HCT116 (cell line): Measurements from ENCODE around the gene UXS1. TPM values are rescaled to one million over a fixed set of nuclear protein-coding genes. Genes with fewer than 3 reads are reported as not detected.
A peak's percentile ranks its signal among the peaks of the same experiment; 100 is the strongest.

Source experiments
- ATAC-seq: fragments of 200-7000 bp; cut with Tn5 transposase; 2 replicates; pipeline ENCODE4 v1.9.1; 2020; ENCODE audit warnings: mild to moderate bottlenecking, moderate library complexity
- BruUV-seq: library from RNA; stranded (reverse); fragments of 400-500 nt; replicated peaks from 2 replicates; lab custom pipeline; 2021; lab: Mats Ljungman, UMichigan
- CTCF ChIA-PET: fragments of 300-600 bp; sonication (Branson Sonifier 250); formaldehyde crosslinking; loops from one replicate; lab custom pipeline; 2021; ENCODE audit warnings: antibody characterized with exemption; lab: Charles Lee
- POLR2A ChIA-PET: fragments of 300-600, 350-600 bp; sonication (Branson Sonifier 250); formaldehyde crosslinking; loops from one replicate; lab custom pipeline; 2021; ENCODE audit warnings: antibody characterized with exemption; lab: Charles Lee
- RAD21 ChIA-PET, 2 experiments: fragments of 300-600 bp; sonication (Branson Sonifier 250); formaldehyde crosslinking; loops; one replicate each; lab custom pipeline; 2023; ENCODE audit warnings: low total read pairs in 2 of 2; ENCODE audit not compliant: uncharacterized antibody in 2 of 2, unreplicated experiment in 2 of 2, low non-redundant PET in 1 of 2; lab: Charles Lee
- DNase-seq: peaks from one replicate; pipeline ENCODE4 v3.0.0-alpha.2; 2010; ENCODE audit warnings: low read depth, low spot score
- H2AFZ ChIP-seq: fragments of 200-600 bp; shearing (Covaris generic), sonication (generic); 2 replicates; pipeline ENCODE4 v1.6.1; 2017; ENCODE audit warnings: low read depth, mixed run types, mixed read lengths, antibody characterized with exemption, low read length; ENCODE audit not compliant: poor library complexity, severe bottlenecking
- H3K27ac ChIP-seq: 2 replicates; pipeline ENCODE4 v1.5.1; 2012; ENCODE audit warnings: low read depth, low read length
- H3K27me3 ChIP-seq: fragments of 200-600 bp; sonication (generic); 2 replicates; pipeline ENCODE4 v1.6.1; 2016; ENCODE audit warnings: mixed run types, low read length, mixed read lengths; ENCODE audit not compliant: insufficient read depth
- H3K36me3 ChIP-seq, 2 experiments: fragments of 200-500 bp in 1 of 2; fragments of 200-600 bp in 1 of 2; sonication (Bioruptor generic) in 1 of 2; sonication (generic) in 1 of 2; 2 replicates each; pipeline versions ENCODE4 v1.5.1 to v1.6.1; 2014 to 2016; ENCODE audit warnings: low read length in 2 of 2, inconsistent platforms in 1 of 2, mixed read lengths in 1 of 2, mixed run types in 1 of 2; ENCODE audit not compliant: insufficient read depth in 2 of 2, control insufficient read depth in 1 of 2
- H3K4me1 ChIP-seq, 2 experiments: fragments of 200-600 bp in 1 of 2; sonication (generic) in 1 of 2; 2 replicates each; pipeline versions ENCODE4 v1.5.1 to v1.6.1; 2012 to 2017; ENCODE audit warnings: low read length in 2 of 2, inconsistent platforms in 1 of 2, mild to moderate bottlenecking in 1 of 2, mixed read lengths in 1 of 2, mixed run types in 1 of 2, moderate library complexity in 1 of 2; ENCODE audit not compliant: insufficient read depth in 2 of 2, control insufficient read depth in 1 of 2
- H3K4me2 ChIP-seq: fragments of 200-600 bp; sonication (generic); 2 replicates; pipeline ENCODE4 v1.6.1; 2017; ENCODE audit warnings: mixed run types, low read length, mixed read lengths
- H3K4me3 ChIP-seq, 2 experiments: fragments of 200-600 bp in 1 of 2; sonication (generic) in 1 of 2; replicated peaks in 1 of 2; 2 replicates each; pipeline ENCODE4 v1.5.1; 2011 to 2016; ENCODE audit warnings: low read length in 2 of 2, control low read depth in 1 of 2, low read depth in 1 of 2, mild to moderate bottlenecking in 1 of 2, mixed read lengths in 1 of 2, mixed run types in 1 of 2
- H3K79me2 ChIP-seq: fragments of 200-600 bp; sonication (generic); 2 replicates; pipeline ENCODE4 v1.6.1; 2017; ENCODE audit warnings: mild to moderate bottlenecking, mixed run types, low read length, moderate library complexity, mixed read lengths; ENCODE audit not compliant: insufficient read depth
- H3K9ac ChIP-seq: fragments of 200-600 bp; sonication (generic); 2 replicates; pipeline ENCODE4 v1.6.1; 2016; ENCODE audit warnings: low read length, mixed read lengths
- H3K9me2 ChIP-seq: fragments of 200-600 bp; sonication (generic), shearing (Covaris generic); 2 replicates; pipeline ENCODE4 v1.6.1; 2017; ENCODE audit warnings: mixed run types, mild to moderate bottlenecking, moderate library complexity; ENCODE audit not compliant: insufficient read depth
- H3K9me3 ChIP-seq, 2 experiments: fragments of 200-500 bp in 1 of 2; fragments of 200-600 bp in 1 of 2; sonication (Bioruptor generic) in 1 of 2; sonication (generic) in 1 of 2; 2 replicates each; pipeline ENCODE4 v1.6.1; 2014 to 2017; ENCODE audit warnings: low read length in 2 of 2, mixed read lengths in 2 of 2, inconsistent platforms in 1 of 2, low read depth in 1 of 2, mild to moderate bottlenecking in 1 of 2, mixed run types in 1 of 2, moderate library complexity in 1 of 2; ENCODE audit not compliant: control insufficient read depth in 1 of 2, insufficient read depth in 1 of 2
- H4K20me1 ChIP-seq: fragments of 200-600 bp; sonication (generic), shearing (Covaris generic); 2 replicates; pipeline ENCODE4 v1.6.1; 2017; ENCODE audit warnings: mixed run types, mild to moderate bottlenecking, moderate library complexity; ENCODE audit not compliant: insufficient read depth
- CTCF ChIP-seq, 3 experiments: fragments of 200-600 bp in 1 of 3; sonication (generic) in 1 of 3; IDR thresholded peaks in 2 of 3; conservative IDR thresholded peaks in 1 of 3; 2 replicates each; pipeline ENCODE4 v1.5.1; 2012 to 2017; ENCODE audit warnings: low read depth in 2 of 3, low read length in 2 of 3, antibody characterized with exemption in 1 of 3, borderline replicate concordance in 1 of 3, control low read depth in 1 of 3, mild to moderate bottlenecking in 1 of 3, mixed read lengths in 1 of 3, mixed run types in 1 of 3, moderate library complexity in 1 of 3; ENCODE audit not compliant: insufficient read depth in 1 of 3
- EZH2 ChIP-seq: fragments of 200-600 bp; sonication (generic); IDR thresholded peaks from 2 replicates; pipeline ENCODE4 v1.6.1; 2017; ENCODE audit warnings: antibody characterized with exemption, mixed run types
- FOSL1 ChIP-seq: IDR thresholded peaks from 2 replicates; pipeline ENCODE4 v1.6.1; 2012; ENCODE audit warnings: low read depth
- JUND ChIP-seq: IDR thresholded peaks from 2 replicates; pipeline ENCODE4 v1.6.1; 2012
- POLR2AphosphoS5 ChIP-seq: IDR thresholded peaks from 2 replicates; pipeline ENCODE4 v1.6.1; 2011; ENCODE audit warnings: mild to moderate bottlenecking, low read depth, low read length, moderate library complexity
- RAD21 ChIP-seq: IDR thresholded peaks from 2 replicates; pipeline ENCODE4 v1.6.1; 2012; ENCODE audit warnings: low read depth, mild to moderate bottlenecking
- SIN3A ChIP-seq: IDR thresholded peaks from 2 replicates; pipeline ENCODE4 v1.6.1; 2012; ENCODE audit warnings: low read depth
- SRF ChIP-seq: IDR thresholded peaks from 2 replicates; pipeline ENCODE4 v1.6.1; 2012; ENCODE audit warnings: low read depth
- ZFX ChIP-seq: fragments of 450-650 bp; IDR thresholded peaks from 2 replicates; pipeline ENCODE4 v1.6.1; 2017
- intact Hi-C: fragments of 100-400 bp; cut with micrococcal nuclease; formaldehyde crosslinking; loops from 2 replicates; pipeline ENCODE4 v1.10.0; 2022
- total RNA-seq: library from RNA; stranded (reverse); gene quantifications from one replicate; pipeline ENCODE4 v1.2.1, GENCODE V29; 2021; ENCODE audit not compliant: unreplicated experiment

UXS1 gene
- total RNA-seq, 1 experiment from 2014 or later: 45.7 TPM

GRCh38 chr2:106108791-106109190 lies 85.3 kb downstream of the UXS1 start:
- H4K20me1 ChIP-seq: no peaks in the 10 kb centered on the region
- no peaks in the 10 kb centered on the region for H3K9me2 ChIP-seq
- H3K4me2 ChIP-seq: no peak overlapping the region
- no peak overlapping the region for H3K9ac ChIP-seq
- H2AFZ ChIP-seq: no peak overlapping the region
- H3K4me1 ChIP-seq: peaks cover 0 to 12% of the 10 kb centered on the region in 2 experiments; a peak in 1 of 4 replicates
- ChIA-PET CTCF (interaction anchor here (1.0 to 1.2 kb wide), 2 partner anchors 434 to 474 kb away, joined by 3 to 4 read pairs; no protein-coding TSS in a partner anchor), POLR2A (no interaction called here)
- H3K27ac ChIP-seq: no peak overlapping the region
- no peak for DNase-seq
- no peaks in the 10 kb centered on the region for H3K9me3 ChIP-seq
- no peaks in the 10 kb centered on the region; the same call in 1 of the 2 replicates for H3K79me2 ChIP-seq
- TF ChIP-seq EZH2 (no peak), POLR2AphosphoS5 (no peak), ZFX (no peak), JUND (no peak)
- TF ChIP-seq, all 23 proteins: peak for 0
- BruUV-seq: no TSS peak
- ATAC-seq: no peak
- RAD21 ChIA-PET: no interaction called here
- H3K36me3 ChIP-seq: peaks cover 7 to 9% of the 10 kb centered on the region in 2 experiments; a peak in 3 of 4 replicates
- intact Hi-C loops: loop anchor here (1.0 to 10.0 kb wide), 2 partner anchors 146 to 434 kb away; no protein-coding TSS in a partner anchor
- no peak overlapping the region for H3K4me3 ChIP-seq
- H3K27me3 ChIP-seq: no peaks in the 10 kb centered on the region

GRCh38 chr2:106108351-106108750 lies 85.8 kb downstream of the UXS1 start:
- H3K27ac ChIP-seq: no peak overlapping the region
- CTCF ChIA-PET: interaction anchor here (1.0 to 1.2 kb wide), 2 partner anchors 435 to 474 kb away, joined by 3 to 4 read pairs; no protein-coding TSS in a partner anchor
- H4K20me1 ChIP-seq: no peaks in the 10 kb centered on the region
- no peaks in the 10 kb centered on the region for H3K9me3 ChIP-seq
- H3K79me2 ChIP-seq: no peaks in the 10 kb centered on the region
- BruUV-seq: no TSS peak
- H3K4me3 ChIP-seq: no peak overlapping the region
- H3K9ac ChIP-seq: no peak overlapping the region
- ATAC-seq: no peak
- H3K27me3 ChIP-seq: no peaks in the 10 kb centered on the region
- H3K4me2 ChIP-seq: no peak overlapping the region
- no peak overlapping the region for H2AFZ ChIP-seq
- no peaks in the 10 kb centered on the region for H3K9me2 ChIP-seq
- POLR2A ChIA-PET: no interaction called here
- TF ChIP-seq SIN3A (no peak), CTCF (IDR thresholded peaks at IDR 0.05 in 2 of 3, conservative IDR thresholded peaks at IDR 0.05 in 1 of 3; ENCODE audit: borderline replicate concordance in 1 of 3, insufficient read depth in 1 of 3, low read depth in 2 of 3, low read length in 2 of 3) (peak; percentile 11 to 28 (median 19); a peak in 2 of 6 replicates), RAD21 (peak; percentile 61), SRF (no peak), FOSL1 (no peak)
- DNase-seq: no peak
- intact Hi-C loops: loop anchor here (1.0 to 10.0 kb wide), 2 partner anchors 146 to 434 kb away; no protein-coding TSS in a partner anchor
- peaks cover 7 to 9% of the 10 kb centered on the region in 2 experiments; a peak in 3 of 4 replicates for H3K36me3 ChIP-seq
- RAD21 ChIA-PET: no interaction called here
- H3K4me1 ChIP-seq: peaks cover 0 to 8% of the 10 kb centered on the region in 2 experiments; a peak in 1 of 4 replicates
